GM12874 (cell line): Measurements from ENCODE around the gene P3H3.

Source experiments
- TF ChIP-seq, protein P1 (sequence below): IDR thresholded peaks from 2 replicates; pipeline ENCODE4 v1.5.1; 2011; ENCODE audit warnings: low read depth, mild to moderate bottlenecking, control low read depth, low read length, moderate library complexity; ENCODE audit not compliant: insufficient read depth

Gene P3H3

GRCh38 chr12:6829536-6830220 is 1.5 kb downstream of the P3H3 start:
- TF ChIP-seq, protein P1, sequence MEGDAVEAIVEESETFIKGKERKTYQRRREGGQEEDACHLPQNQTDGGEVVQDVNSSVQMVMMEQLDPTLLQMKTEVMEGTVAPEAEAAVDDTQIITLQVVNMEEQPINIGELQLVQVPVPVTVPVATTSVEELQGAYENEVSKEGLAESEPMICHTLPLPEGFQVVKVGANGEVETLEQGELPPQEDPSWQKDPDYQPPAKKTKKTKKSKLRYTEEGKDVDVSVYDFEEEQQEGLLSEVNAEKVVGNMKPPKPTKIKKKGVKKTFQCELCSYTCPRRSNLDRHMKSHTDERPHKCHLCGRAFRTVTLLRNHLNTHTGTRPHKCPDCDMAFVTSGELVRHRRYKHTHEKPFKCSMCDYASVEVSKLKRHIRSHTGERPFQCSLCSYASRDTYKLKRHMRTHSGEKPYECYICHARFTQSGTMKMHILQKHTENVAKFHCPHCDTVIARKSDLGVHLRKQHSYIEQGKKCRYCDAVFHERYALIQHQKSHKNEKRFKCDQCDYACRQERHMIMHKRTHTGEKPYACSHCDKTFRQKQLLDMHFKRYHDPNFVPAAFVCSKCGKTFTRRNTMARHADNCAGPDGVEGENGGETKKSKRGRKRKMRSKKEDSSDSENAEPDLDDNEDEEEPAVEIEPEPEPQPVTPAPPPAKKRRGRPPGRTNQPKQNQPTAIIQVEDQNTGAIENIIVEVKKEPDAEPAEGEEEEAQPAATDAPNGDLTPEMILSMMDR = no peak

DNA sequence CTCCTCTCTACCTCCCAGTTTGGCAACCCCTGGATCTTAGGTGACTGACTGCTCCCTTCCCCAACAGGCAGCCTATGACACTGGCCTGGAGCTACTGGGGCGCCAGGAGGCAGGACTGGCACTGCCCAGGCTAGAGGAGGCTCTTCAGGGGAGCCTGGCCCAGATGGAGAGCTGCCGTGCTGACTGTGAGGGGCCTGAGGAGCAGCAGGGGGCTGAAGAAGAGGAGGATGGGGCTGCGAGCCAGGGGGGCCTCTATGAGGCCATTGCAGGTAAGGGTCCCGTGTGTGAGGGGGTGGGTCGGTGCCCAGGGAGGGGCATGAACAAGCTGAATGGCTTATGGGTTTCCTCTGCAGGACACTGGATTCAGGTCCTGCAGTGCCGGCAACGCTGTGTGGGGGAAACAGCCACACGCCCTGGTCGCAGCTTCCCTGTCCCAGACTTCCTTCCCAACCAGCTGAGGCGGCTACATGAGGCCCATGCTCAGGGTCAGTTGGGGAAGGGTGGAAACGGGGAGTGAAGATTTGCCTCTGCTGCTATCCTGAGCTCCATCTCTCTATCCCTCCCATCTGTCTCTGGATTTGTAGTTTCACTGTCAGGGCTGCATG is 2.2 kb downstream of the P3H3 start:
- TF ChIP-seq, protein P1 = no peak

GRCh38 chr12:6830999-6831398 is 2.8 kb downstream of the P3H3 start:
- TF ChIP-seq, protein P1 = no peak

GRCh38 chr12:6831450-6831995 is 3.3 kb downstream of the P3H3 start:
- TF ChIP-seq, protein P1 = no peak

- TF ChIP-seq, protein P1 = no peak
Measured at GRCh38 chr12:6832125-6832524, 3.9 kb downstream of the P3H3 start.

DNA sequence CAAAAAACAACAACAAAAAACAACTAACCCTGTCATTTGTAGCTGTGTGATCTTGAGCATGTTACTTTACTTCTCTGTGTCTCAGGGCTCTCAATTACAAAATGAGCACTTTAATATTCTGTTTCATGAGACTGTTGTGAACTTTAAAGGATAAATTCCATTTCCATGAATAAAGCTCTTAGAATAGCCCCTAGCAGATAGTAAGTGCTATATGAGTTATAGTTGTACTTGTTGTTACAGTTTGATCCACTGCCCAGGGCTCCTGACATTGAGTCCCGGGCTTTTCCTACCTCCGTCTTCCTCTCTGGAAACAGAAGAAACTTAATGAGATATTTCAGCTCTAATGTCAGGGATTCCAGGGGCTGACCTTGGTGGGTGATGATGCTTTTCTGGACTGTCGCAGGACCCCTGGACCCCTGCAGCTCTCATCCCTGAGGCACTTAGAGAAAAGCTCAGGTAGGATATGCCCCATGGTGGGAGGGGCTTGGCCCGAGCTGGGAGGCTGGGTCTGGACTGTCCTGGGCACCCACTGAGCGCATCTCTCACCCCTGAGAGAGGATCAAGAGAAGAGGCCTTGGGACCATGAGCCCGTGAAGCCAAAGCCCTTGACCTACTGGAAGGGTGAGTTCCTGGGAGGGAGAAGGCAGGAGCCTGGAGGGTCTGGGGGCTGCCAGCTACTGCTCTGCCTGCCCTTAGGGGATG is 5.1 kb downstream of the P3H3 start:
- TF ChIP-seq, protein P1 = no peak

DNA sequence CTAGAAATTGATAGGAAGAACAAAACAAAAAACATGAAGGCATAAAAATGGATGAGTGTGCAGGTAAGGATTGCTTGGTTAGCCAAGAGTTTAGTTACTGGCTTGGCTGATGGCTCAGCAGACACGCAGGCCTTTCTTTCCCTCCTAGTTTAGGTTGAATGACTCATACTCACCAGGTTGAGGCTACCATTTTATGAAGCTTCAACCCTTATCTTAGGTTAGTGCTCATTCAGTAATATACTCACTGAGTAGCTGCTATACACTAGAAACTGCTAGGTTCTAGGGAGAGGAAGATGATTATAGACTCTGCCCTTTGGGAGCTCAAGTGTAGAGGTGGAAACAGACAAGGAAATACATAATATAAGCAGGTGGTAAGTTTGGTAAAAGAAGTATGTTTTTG is 6.0 kb downstream of the P3H3 start:
- TF ChIP-seq, protein P1 = no peak
